HepG2 (cell line): Measurements from ENCODE around the gene COPZ2. TPM values are rescaled to one million over a fixed set of nuclear protein-coding genes. Genes with fewer than 3 reads are reported as not detected.

Experiments
- ATAC-seq: fragments of 200-7000 bp; cut with Tn5 transposase; 3 replicates; pipeline ENCODE4 v1.9.1; 2020; ENCODE audit warnings: mild to moderate bottlenecking, moderate library complexity
- BruUV-seq: library from RNA; stranded (reverse); fragments of 400-500 nt; replicated peaks from 2 replicates; lab custom pipeline; 2021; lab: Mats Ljungman, UMichigan
- CTCF ChIA-PET: fragments of 300-600 bp; formaldehyde crosslinking; extraction: SDS; loops from one replicate; lab custom pipeline; 2021; ENCODE audit warnings: low total read pairs, inconsistent platforms, low intra/inter-chr PET ratio; lab: Yijun Ruan, JAX
- POLR2A ChIA-PET: fragments of 350-600 bp; sonication (Branson Sonifier 250); formaldehyde crosslinking; loops from one replicate; lab custom pipeline; 2020; ENCODE audit warnings: antibody characterized with exemption, inconsistent platforms; lab: Yijun Ruan, JAX
- DNase-seq: peaks from one replicate; pipeline ENCODE4 v3.0.0-alpha.2; 2015; ENCODE audit warnings: low spot score
- FAIRE-seq: peaks from 3 replicates; lab custom pipeline; 2011; peaks lifted over from hg19 to GRCh38; lab: Jason Lieb, UNC
- H2AFZ ChIP-seq: one replicate; pipeline ENCODE4 v1.6.1; 2011; ENCODE audit warnings: low read length, inconsistent platforms
- H3K27ac ChIP-seq: fragments of 300-600 bp; 3 replicates; pipeline ENCODE4 v1.8.0; 2011; ENCODE audit warnings: mixed run types, mild to moderate bottlenecking, mixed read lengths, low read length, inconsistent platforms; ENCODE audit not compliant: insufficient read depth; ENCODE audit errors: extremely low read length
- H3K27me3 ChIP-seq, 2 experiments: fragments of 200-600 bp in 1 of 2; 2 replicates in 1 of 2; 3 replicates in 1 of 2; pipeline versions ENCODE4 v1.6.0 to v1.8.0; 2011; ENCODE audit warnings: low read length in 2 of 2, mild to moderate bottlenecking in 2 of 2, moderate library complexity in 2 of 2, inconsistent platforms in 1 of 2; ENCODE audit not compliant: insufficient read depth in 2 of 2, control insufficient read depth in 1 of 2
- H3K36me3 ChIP-seq, 2 experiments: fragments of 200-600 bp in 1 of 2; replicated peaks in 1 of 2; 2 replicates in 1 of 2; 3 replicates in 1 of 2; pipeline versions ENCODE4 v1.5.1 to v1.8.0; 2011; ENCODE audit warnings: low read length in 2 of 2, inconsistent platforms in 1 of 2; ENCODE audit not compliant: insufficient read depth in 2 of 2, control insufficient read depth in 1 of 2
- H3K4me1 ChIP-seq: 2 replicates; pipeline ENCODE4 v1.5.1; 2012; ENCODE audit warnings: low read length, inconsistent platforms; ENCODE audit not compliant: insufficient read depth
- H3K4me2 ChIP-seq: 2 replicates; pipeline ENCODE4 v1.6.0; 2011; ENCODE audit warnings: low read depth, low read length, inconsistent platforms
- H3K4me3 ChIP-seq, 3 experiments: fragments of 200-600 bp in 1 of 3; sonication (generic), shearing (Covaris generic) in 1 of 3; replicated peaks in 1 of 3; 2 replicates each; pipeline ENCODE4 v1.5.1; 2011 to 2016; ENCODE audit warnings: low read length in 3 of 3, inconsistent platforms in 2 of 3, low read depth in 2 of 3, mild to moderate bottlenecking in 2 of 3, control low read depth in 1 of 3, mixed read lengths in 1 of 3; ENCODE audit not compliant: insufficient read depth in 1 of 3
- H3K79me2 ChIP-seq: one replicate; pipeline ENCODE4 v1.6.1; 2011; ENCODE audit warnings: low read length, inconsistent platforms; ENCODE audit not compliant: insufficient read depth
- H3K9ac ChIP-seq: 2 replicates; pipeline ENCODE4 v1.6.0; 2011; ENCODE audit warnings: mild to moderate bottlenecking, low read depth, low read length, inconsistent platforms; ENCODE audit not compliant: insufficient read depth
- H3K9me3 ChIP-seq: 2 replicates; pipeline ENCODE4 v1.5.1; 2012; ENCODE audit warnings: mild to moderate bottlenecking, low read length
- H4K20me1 ChIP-seq: 2 replicates; pipeline ENCODE4 v1.6.0; 2011; ENCODE audit warnings: inconsistent platforms, mild to moderate bottlenecking, low read length, moderate library complexity; ENCODE audit not compliant: insufficient read depth
- ATAD3A ChIP-seq: sonication (generic); formaldehyde crosslinking; IDR thresholded peaks from 2 replicates; pipeline ENCODE4 v1.4.0; 2020; ENCODE audit warnings: missing genetic modification reagents
- CCAR2 ChIP-seq: fragments of 200-400 bp; formaldehyde crosslinking; optimal IDR thresholded peaks from 2 replicates; pipeline ENCODE3; 2018; ENCODE audit warnings: low read depth, mild to moderate bottlenecking, low read length, moderate library complexity
- HCFC1 ChIP-seq: fragments of 150-350 bp; IDR thresholded peaks from 2 replicates; pipeline ENCODE4 v1.6.1; 2014; ENCODE audit warnings: low read depth, low read length
- HNRNPLL ChIP-seq: fragments of 200-400 bp; formaldehyde crosslinking; IDR thresholded peaks from 2 replicates; pipeline ENCODE4 v1.6.1; 2017; ENCODE audit warnings: mild to moderate bottlenecking, low read depth, low read length; ENCODE audit not compliant: poor library complexity, severe bottlenecking
- MXD4 ChIP-seq: IDR thresholded peaks from 2 replicates; pipeline ENCODE4 v1.6.1; 2016; ENCODE audit warnings: mild to moderate bottlenecking, missing biosample characterization, missing genetic modification reagents
- PITX1 ChIP-seq: sonication (generic); formaldehyde crosslinking; IDR thresholded peaks from 2 replicates; pipeline ENCODE4 v1.5.1; 2020; ENCODE audit warnings: mild to moderate bottlenecking, missing genetic modification reagents
- POLR2G ChIP-seq: fragments of 200-400 bp; formaldehyde crosslinking; IDR thresholded peaks from 2 replicates; pipeline ENCODE4 v1.6.1; 2018; ENCODE audit warnings: mild to moderate bottlenecking, low read depth, low read length, moderate library complexity
- STAG1 ChIP-seq: sonication (generic); formaldehyde crosslinking; IDR thresholded peaks from 2 replicates; pipeline ENCODE4 v1.4.0; 2020; ENCODE audit warnings: missing genetic modification reagents
- ZNF329 ChIP-seq: sonication (generic); formaldehyde crosslinking; IDR thresholded peaks from 2 replicates; pipeline ENCODE4 v1.9.0; 2021; ENCODE audit warnings: low read depth, mild to moderate bottlenecking, missing genetic modification reagents
- ZNF484 ChIP-seq: sonication (generic); formaldehyde crosslinking; IDR thresholded peaks from 2 replicates; pipeline ENCODE4 v1.5.1; 2020; ENCODE audit warnings: mild to moderate bottlenecking, low read depth, missing genetic modification reagents, borderline replicate concordance
- ZNF562 ChIP-seq: sonication (generic); formaldehyde crosslinking; IDR thresholded peaks from 2 replicates; pipeline ENCODE4 v1.8.0; 2022; ENCODE audit warnings: missing genetic modification reagents, borderline replicate concordance
- ZNF572 ChIP-seq: sonication (generic); formaldehyde crosslinking; IDR thresholded peaks from 2 replicates; pipeline ENCODE4 v1.5.1; 2020; ENCODE audit warnings: mild to moderate bottlenecking, missing genetic modification reagents
- ZNF850 ChIP-seq: sonication (generic); formaldehyde crosslinking; conservative IDR thresholded peaks from 2 replicates; pipeline ENCODE4 v1.9.0; 2021; ENCODE audit warnings: mild to moderate bottlenecking, missing genetic modification reagents
- WGBS: methylation state at CpG from one replicate; pipeline ENCODE4 v1.1.6; 2017; ENCODE audit warnings: low lambda C conversion rate; 5-methylcytosine and 5-hydroxymethylcytosine counted together
- in situ Hi-C: cut with HindIII; loops from 2 replicates; pipeline ENCODE4 v1.10.0; 2017; ENCODE audit warnings: low pct_unique_long_range_greater_than_20kb; ENCODE audit not compliant: extremely low pct_ligation_motif_present
- intact Hi-C: fragments of 100-400 bp; cut with micrococcal nuclease; formaldehyde crosslinking; loops from one replicate; pipeline ENCODE4 v1.10.0; 2022; ENCODE audit not compliant: unreplicated experiment
- polyA plus RNA-seq, 8 experiments: library from polyadenylated mRNA; depleted of rRNA in 3 of 8; stranded (reverse) in 7 of 8; unstranded in 1 of 8; fragments of >200 nt; fragmentation: Illumina TruSeq in 4 of 8; extraction: Trizol in 4 of 8; gene quantifications; 2 replicates each; pipeline versions ENCODE4 v1.2.1 to v1.2.3, GENCODE V29; 2011 to 2016; ENCODE audit warnings: low read depth in 4 of 8, missing spikeins in 1 of 8, mixed read lengths in 1 of 8; ENCODE audit not compliant: insufficient read depth in 1 of 8
- total RNA-seq, 5 experiments: library from RNA; depleted of rRNA; stranded (reverse); fragments of >200 nt; fragmentation: Illumina TruSeq; extraction: Trizol; gene quantifications; 2 replicates each; pipeline ENCODE4 v1.2.3, GENCODE V29; 2016; ENCODE audit warnings: low read depth in 1 of 5
- TF ChIP-seq, protein P1 (sequence below): IDR thresholded peaks from 2 replicates; pipeline ENCODE4 v1.6.1; 2012; ENCODE audit warnings: low read depth, low read length, improper control_type of control experiment
- TF ChIP-seq, protein P2 (sequence below): sonication (generic); formaldehyde crosslinking; IDR thresholded peaks from 2 replicates; pipeline ENCODE4 v1.8.1; 2023; ENCODE audit warnings: missing genetic modification reagents, mild to moderate bottlenecking, borderline replicate concordance
- TF ChIP-seq, protein P3 (sequence below): sonication (generic); formaldehyde crosslinking; IDR thresholded peaks from 2 replicates; pipeline ENCODE4 v1.4.0; 2020; ENCODE audit warnings: missing genetic modification reagents
- TF ChIP-seq, protein P4 (sequence below): sonication (generic); formaldehyde crosslinking; IDR thresholded peaks from 2 replicates; pipeline ENCODE4 v1.4.0; 2020; ENCODE audit warnings: missing genetic modification reagents

COPZ2 gene
- total and polyA plus RNA-seq, 2 of the 13 experiments (the other 11 are each of a cell fraction or from before 2014, with no cell fraction given) = 0.61 to 1.5 TPM

DNA sequence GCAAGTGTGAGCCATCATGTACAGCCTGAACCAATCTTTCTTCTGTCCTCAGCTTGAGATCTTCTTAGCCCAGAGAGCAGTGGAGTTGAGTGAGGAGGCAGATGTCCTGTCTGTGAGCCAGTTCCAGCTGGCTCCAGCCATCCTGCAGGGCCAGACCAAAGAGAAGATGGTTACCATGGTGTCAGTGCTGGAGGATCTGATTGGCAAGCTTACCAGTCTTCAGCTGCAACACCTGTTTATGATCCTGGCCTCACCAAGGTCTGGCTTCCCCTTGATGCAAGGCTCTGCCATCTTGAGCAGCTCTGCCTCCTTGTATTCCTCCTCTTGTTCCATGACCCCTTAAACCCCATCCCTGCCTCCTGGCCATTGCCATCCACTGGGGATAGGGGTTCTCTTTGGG lies 57.1 kb downstream of the COPZ2 start (continued):
- TF ChIP-seq, protein P1, sequence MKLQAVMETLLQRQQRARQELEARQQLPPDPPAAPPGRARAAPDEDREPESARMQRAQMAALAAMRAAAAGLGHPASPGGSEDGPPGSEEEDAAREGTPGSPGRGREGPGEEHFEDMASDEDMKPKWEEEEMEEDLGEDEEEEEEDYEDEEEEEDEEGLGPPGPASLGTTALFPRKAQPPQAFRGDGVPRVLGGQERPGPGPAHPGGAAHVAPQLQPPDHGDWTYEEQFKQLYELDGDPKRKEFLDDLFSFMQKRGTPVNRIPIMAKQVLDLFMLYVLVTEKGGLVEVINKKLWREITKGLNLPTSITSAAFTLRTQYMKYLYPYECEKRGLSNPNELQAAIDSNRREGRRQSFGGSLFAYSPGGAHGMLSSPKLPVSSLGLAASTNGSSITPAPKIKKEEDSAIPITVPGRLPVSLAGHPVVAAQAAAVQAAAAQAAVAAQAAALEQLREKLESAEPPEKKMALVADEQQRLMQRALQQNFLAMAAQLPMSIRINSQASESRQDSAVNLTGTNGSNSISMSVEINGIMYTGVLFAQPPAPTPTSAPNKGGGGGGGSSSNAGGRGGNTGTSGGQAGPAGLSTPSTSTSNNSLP = no peak
- no peak for TF ChIP-seq ZNF850
- no peak for TF ChIP-seq ATAD3A (CRISPR knock-in tag)
- TF ChIP-seq MXD4 (CRISPR knock-in tag) = no peak
- no peak for TF ChIP-seq CCAR2

DNA sequence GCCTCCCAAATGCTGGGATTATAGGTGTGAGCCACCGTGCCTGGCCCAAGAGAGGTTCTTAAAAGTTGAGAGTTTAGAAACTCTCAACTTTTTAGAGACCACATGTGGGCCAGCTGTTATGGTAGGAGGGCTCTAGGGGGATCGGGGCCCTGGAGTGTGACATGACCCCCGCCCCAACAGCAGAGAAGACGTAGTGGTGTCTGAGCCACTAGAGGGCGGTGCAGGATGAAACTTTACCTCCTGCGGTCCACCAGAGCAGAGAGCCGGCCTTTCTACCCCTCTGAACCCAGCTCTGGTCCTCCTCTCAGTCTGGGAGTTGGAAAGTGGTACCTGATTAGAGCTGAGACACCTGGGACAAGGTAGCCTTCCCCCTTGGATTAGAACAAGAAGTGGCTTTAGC lies 59.3 kb downstream of the COPZ2 start:
- H3K4me3 ChIP-seq = no peak overlapping the region
- in situ Hi-C loops (loop anchor here (5.0 kb wide), 1 partner anchor 39 kb away; no protein-coding TSS in a partner anchor), intact Hi-C loops (loop anchor here (1.0 kb wide), 1 partner anchor 40 kb away; no protein-coding TSS in a partner anchor)
- FAIRE-seq (peak; percentile 65), DNase-seq (peak; percentile 51), ATAC-seq (peak; percentile 89)
- ChIA-PET CTCF (interaction anchor here (1.1 to 2.1 kb wide), 3 partner anchors 9 to 40 kb away, joined by 4 to 17 read pairs (median 12); no protein-coding TSS in a partner anchor), POLR2A (interaction anchor here (0.9 kb wide), 1 partner anchor 137 kb away, joined by 3 read pairs; no protein-coding TSS in a partner anchor)
- H3K9ac ChIP-seq = no peak overlapping the region
- peaks cover 42 to 87% of the 10 kb centered on the region in 2 experiments for H3K36me3 ChIP-seq
- no peaks in the 10 kb centered on the region for H3K4me1 ChIP-seq
- H2AFZ ChIP-seq = no peak overlapping the region
- H3K79me2 ChIP-seq = no peaks in the 10 kb centered on the region
- BruUV-seq = no TSS peak
- H4K20me1 ChIP-seq = peaks cover 5% of the 10 kb centered on the region; the same call in 1 of the 2 replicates
- 49% methylated on average over 7 of the region's 7 CpGs for WGBS
- H3K4me2 ChIP-seq = no peak overlapping the region
- no peaks in the 10 kb centered on the region for H3K9me3 ChIP-seq
- H3K27ac ChIP-seq = no peak overlapping the region
- H3K27me3 ChIP-seq = no peaks in the 10 kb centered on the region
- TF ChIP-seq ZNF562 (CRISPR knock-in tag) (no peak), ZNF572 (CRISPR knock-in tag) (0 out of 2 replicates have a peak, but pooled peaks have one; percentile 73), ZNF329 (CRISPR knock-in tag) (no peak), STAG1 (CRISPR knock-in tag) (peak; percentile 76), PITX1 (CRISPR knock-in tag) (peak; percentile 68; the same call in 1 of the 2 replicates), HNRNPLL (no peak), HCFC1 (no peak), ZNF484 (CRISPR knock-in tag) (no peak), POLR2G (no peak)
- TF ChIP-seq, protein P2, sequence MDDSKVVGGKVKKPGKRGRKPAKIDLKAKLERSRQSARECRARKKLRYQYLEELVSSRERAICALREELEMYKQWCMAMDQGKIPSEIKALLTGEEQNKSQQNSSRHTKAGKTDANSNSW (CRISPR knock-in tag) = no peak
- TF ChIP-seq, protein P3, sequence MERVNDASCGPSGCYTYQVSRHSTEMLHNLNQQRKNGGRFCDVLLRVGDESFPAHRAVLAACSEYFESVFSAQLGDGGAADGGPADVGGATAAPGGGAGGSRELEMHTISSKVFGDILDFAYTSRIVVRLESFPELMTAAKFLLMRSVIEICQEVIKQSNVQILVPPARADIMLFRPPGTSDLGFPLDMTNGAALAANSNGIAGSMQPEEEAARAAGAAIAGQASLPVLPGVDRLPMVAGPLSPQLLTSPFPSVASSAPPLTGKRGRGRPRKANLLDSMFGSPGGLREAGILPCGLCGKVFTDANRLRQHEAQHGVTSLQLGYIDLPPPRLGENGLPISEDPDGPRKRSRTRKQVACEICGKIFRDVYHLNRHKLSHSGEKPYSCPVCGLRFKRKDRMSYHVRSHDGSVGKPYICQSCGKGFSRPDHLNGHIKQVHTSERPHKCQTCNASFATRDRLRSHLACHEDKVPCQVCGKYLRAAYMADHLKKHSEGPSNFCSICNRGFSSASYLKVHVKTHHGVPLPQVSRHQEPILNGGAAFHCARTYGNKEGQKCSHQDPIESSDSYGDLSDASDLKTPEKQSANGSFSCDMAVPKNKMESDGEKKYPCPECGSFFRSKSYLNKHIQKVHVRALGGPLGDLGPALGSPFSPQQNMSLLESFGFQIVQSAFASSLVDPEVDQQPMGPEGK (CRISPR knock-in tag) = peak; percentile 72
- TF ChIP-seq, protein P4, sequence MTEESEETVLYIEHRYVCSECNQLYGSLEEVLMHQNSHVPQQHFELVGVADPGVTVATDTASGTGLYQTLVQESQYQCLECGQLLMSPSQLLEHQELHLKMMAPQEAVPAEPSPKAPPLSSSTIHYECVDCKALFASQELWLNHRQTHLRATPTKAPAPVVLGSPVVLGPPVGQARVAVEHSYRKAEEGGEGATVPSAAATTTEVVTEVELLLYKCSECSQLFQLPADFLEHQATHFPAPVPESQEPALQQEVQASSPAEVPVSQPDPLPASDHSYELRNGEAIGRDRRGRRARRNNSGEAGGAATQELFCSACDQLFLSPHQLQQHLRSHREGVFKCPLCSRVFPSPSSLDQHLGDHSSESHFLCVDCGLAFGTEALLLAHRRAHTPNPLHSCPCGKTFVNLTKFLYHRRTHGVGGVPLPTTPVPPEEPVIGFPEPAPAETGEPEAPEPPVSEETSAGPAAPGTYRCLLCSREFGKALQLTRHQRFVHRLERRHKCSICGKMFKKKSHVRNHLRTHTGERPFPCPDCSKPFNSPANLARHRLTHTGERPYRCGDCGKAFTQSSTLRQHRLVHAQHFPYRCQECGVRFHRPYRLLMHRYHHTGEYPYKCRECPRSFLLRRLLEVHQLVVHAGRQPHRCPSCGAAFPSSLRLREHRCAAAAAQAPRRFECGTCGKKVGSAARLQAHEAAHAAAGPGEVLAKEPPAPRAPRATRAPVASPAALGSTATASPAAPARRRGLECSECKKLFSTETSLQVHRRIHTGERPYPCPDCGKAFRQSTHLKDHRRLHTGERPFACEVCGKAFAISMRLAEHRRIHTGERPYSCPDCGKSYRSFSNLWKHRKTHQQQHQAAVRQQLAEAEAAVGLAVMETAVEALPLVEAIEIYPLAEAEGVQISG (CRISPR knock-in tag) = peak; percentile 52; the same call in 1 of the 2 replicates
